HCT116 (cell line): ENCODE measurements around the gene TIMM21. TPM values are rescaled to one million over a fixed set of nuclear protein-coding genes. Genes with fewer than 3 reads are reported as not detected.
A peak's percentile ranks its signal among the peaks of the same experiment; 100 is the strongest.

Experiments used
- ATAC-seq: fragments of 200-7000 bp; cut with Tn5 transposase; 2 replicates; pipeline ENCODE4 v1.9.1; 2020; ENCODE audit warnings: mild to moderate bottlenecking, moderate library complexity
- BruUV-seq: library from RNA; stranded (reverse); fragments of 400-500 nt; replicated peaks from 2 replicates; lab custom pipeline; 2021; lab: Mats Ljungman, UMichigan
- CTCF ChIA-PET: fragments of 300-600 bp; sonication (Branson Sonifier 250); formaldehyde crosslinking; loops from one replicate; lab custom pipeline; 2021; ENCODE audit warnings: antibody characterized with exemption; lab: Charles Lee
- POLR2A ChIA-PET: fragments of 300-600, 350-600 bp; sonication (Branson Sonifier 250); formaldehyde crosslinking; loops from one replicate; lab custom pipeline; 2021; ENCODE audit warnings: antibody characterized with exemption; lab: Charles Lee
- RAD21 ChIA-PET, 2 experiments: fragments of 300-600 bp; sonication (Branson Sonifier 250); formaldehyde crosslinking; loops; one replicate each; lab custom pipeline; 2023; ENCODE audit warnings: low total read pairs in 2 of 2; ENCODE audit not compliant: uncharacterized antibody in 2 of 2, unreplicated experiment in 2 of 2, low non-redundant PET in 1 of 2; lab: Charles Lee
- DNase-seq: peaks from one replicate; pipeline ENCODE4 v3.0.0-alpha.2; 2010; ENCODE audit warnings: low read depth, low spot score
- H2AFZ ChIP-seq: fragments of 200-600 bp; shearing (Covaris generic), sonication (generic); 2 replicates; pipeline ENCODE4 v1.6.1; 2017; ENCODE audit warnings: low read depth, mixed run types, mixed read lengths, antibody characterized with exemption, low read length; ENCODE audit not compliant: poor library complexity, severe bottlenecking
- H3K27ac ChIP-seq: 2 replicates; pipeline ENCODE4 v1.5.1; 2012; ENCODE audit warnings: low read depth, low read length
- H3K27me3 ChIP-seq: fragments of 200-600 bp; sonication (generic); 2 replicates; pipeline ENCODE4 v1.6.1; 2016; ENCODE audit warnings: mixed run types, low read length, mixed read lengths; ENCODE audit not compliant: insufficient read depth
- H3K36me3 ChIP-seq, 2 experiments: fragments of 200-500 bp in 1 of 2; fragments of 200-600 bp in 1 of 2; sonication (Bioruptor generic) in 1 of 2; sonication (generic) in 1 of 2; 2 replicates each; pipeline versions ENCODE4 v1.5.1 to v1.6.1; 2014 to 2016; ENCODE audit warnings: low read length in 2 of 2, inconsistent platforms in 1 of 2, mixed read lengths in 1 of 2, mixed run types in 1 of 2; ENCODE audit not compliant: insufficient read depth in 2 of 2, control insufficient read depth in 1 of 2
- H3K4me1 ChIP-seq, 2 experiments: fragments of 200-600 bp in 1 of 2; sonication (generic) in 1 of 2; 2 replicates each; pipeline versions ENCODE4 v1.5.1 to v1.6.1; 2012 to 2017; ENCODE audit warnings: low read length in 2 of 2, inconsistent platforms in 1 of 2, mild to moderate bottlenecking in 1 of 2, mixed read lengths in 1 of 2, mixed run types in 1 of 2, moderate library complexity in 1 of 2; ENCODE audit not compliant: insufficient read depth in 2 of 2, control insufficient read depth in 1 of 2
- H3K4me2 ChIP-seq: fragments of 200-600 bp; sonication (generic); 2 replicates; pipeline ENCODE4 v1.6.1; 2017; ENCODE audit warnings: mixed run types, low read length, mixed read lengths
- H3K4me3 ChIP-seq, 2 experiments: fragments of 200-600 bp in 1 of 2; sonication (generic) in 1 of 2; replicated peaks in 1 of 2; 2 replicates each; pipeline ENCODE4 v1.5.1; 2011 to 2016; ENCODE audit warnings: low read length in 2 of 2, control low read depth in 1 of 2, low read depth in 1 of 2, mild to moderate bottlenecking in 1 of 2, mixed read lengths in 1 of 2, mixed run types in 1 of 2
- H3K79me2 ChIP-seq: fragments of 200-600 bp; sonication (generic); 2 replicates; pipeline ENCODE4 v1.6.1; 2017; ENCODE audit warnings: mild to moderate bottlenecking, mixed run types, low read length, moderate library complexity, mixed read lengths; ENCODE audit not compliant: insufficient read depth
- H3K9ac ChIP-seq: fragments of 200-600 bp; sonication (generic); 2 replicates; pipeline ENCODE4 v1.6.1; 2016; ENCODE audit warnings: low read length, mixed read lengths
- H3K9me2 ChIP-seq: fragments of 200-600 bp; sonication (generic), shearing (Covaris generic); 2 replicates; pipeline ENCODE4 v1.6.1; 2017; ENCODE audit warnings: mixed run types, mild to moderate bottlenecking, moderate library complexity; ENCODE audit not compliant: insufficient read depth
- H3K9me3 ChIP-seq, 2 experiments: fragments of 200-500 bp in 1 of 2; fragments of 200-600 bp in 1 of 2; sonication (Bioruptor generic) in 1 of 2; sonication (generic) in 1 of 2; 2 replicates each; pipeline ENCODE4 v1.6.1; 2014 to 2017; ENCODE audit warnings: low read length in 2 of 2, mixed read lengths in 2 of 2, inconsistent platforms in 1 of 2, low read depth in 1 of 2, mild to moderate bottlenecking in 1 of 2, mixed run types in 1 of 2, moderate library complexity in 1 of 2; ENCODE audit not compliant: control insufficient read depth in 1 of 2, insufficient read depth in 1 of 2
- H4K20me1 ChIP-seq: fragments of 200-600 bp; sonication (generic), shearing (Covaris generic); 2 replicates; pipeline ENCODE4 v1.6.1; 2017; ENCODE audit warnings: mixed run types, mild to moderate bottlenecking, moderate library complexity; ENCODE audit not compliant: insufficient read depth
- CEBPB ChIP-seq: IDR thresholded peaks from 2 replicates; pipeline ENCODE4 v1.6.1; 2012; ENCODE audit warnings: low read depth
- ELF1 ChIP-seq: IDR thresholded peaks from 2 replicates; pipeline ENCODE4 v1.6.1; 2012; ENCODE audit warnings: low read depth, borderline replicate concordance
- POLR2A ChIP-seq: IDR thresholded peaks from 2 replicates; pipeline ENCODE4 v1.7.0; 2011; ENCODE audit warnings: borderline replicate concordance; ENCODE audit not compliant: insufficient read depth, insufficient read length; ENCODE audit errors: extremely low read depth
- RAD21 ChIP-seq: IDR thresholded peaks from 2 replicates; pipeline ENCODE4 v1.6.1; 2012; ENCODE audit warnings: low read depth, mild to moderate bottlenecking
- SIN3A ChIP-seq: IDR thresholded peaks from 2 replicates; pipeline ENCODE4 v1.6.1; 2012; ENCODE audit warnings: low read depth
- TCF7L2 ChIP-seq: IDR thresholded peaks from 2 replicates; pipeline ENCODE4 v1.7.0; 2011; ENCODE audit warnings: borderline replicate concordance, inconsistent platforms; ENCODE audit not compliant: insufficient read depth, insufficient read length; ENCODE audit errors: extremely low read depth
- ZNF274 ChIP-seq: fragments of 200-500 bp; sonication (Bioruptor generic); IDR thresholded peaks from 2 replicates; pipeline ENCODE4 v1.6.1; 2014; ENCODE audit warnings: mild to moderate bottlenecking, low read depth, low read length, inconsistent platforms
- intact Hi-C: fragments of 100-400 bp; cut with micrococcal nuclease; formaldehyde crosslinking; loops from 2 replicates; pipeline ENCODE4 v1.10.0; 2022
- total RNA-seq: library from RNA; stranded (reverse); gene quantifications from one replicate; pipeline ENCODE4 v1.2.1, GENCODE V29; 2021; ENCODE audit not compliant: unreplicated experiment
- TF ChIP-seq, protein P1 (sequence below), 3 experiments: fragments of 200-600 bp in 1 of 3; sonication (generic) in 1 of 3; IDR thresholded peaks in 2 of 3; conservative IDR thresholded peaks in 1 of 3; 2 replicates each; pipeline ENCODE4 v1.5.1; 2012 to 2017; ENCODE audit warnings: low read depth in 2 of 3, low read length in 2 of 3, antibody characterized with exemption in 1 of 3, borderline replicate concordance in 1 of 3, control low read depth in 1 of 3, mild to moderate bottlenecking in 1 of 3, mixed read lengths in 1 of 3, mixed run types in 1 of 3, moderate library complexity in 1 of 3; ENCODE audit not compliant: insufficient read depth in 1 of 3

The TIMM21 gene
- total RNA-seq, 1 experiment from 2014 or later: 33.3 TPM

DNA sequence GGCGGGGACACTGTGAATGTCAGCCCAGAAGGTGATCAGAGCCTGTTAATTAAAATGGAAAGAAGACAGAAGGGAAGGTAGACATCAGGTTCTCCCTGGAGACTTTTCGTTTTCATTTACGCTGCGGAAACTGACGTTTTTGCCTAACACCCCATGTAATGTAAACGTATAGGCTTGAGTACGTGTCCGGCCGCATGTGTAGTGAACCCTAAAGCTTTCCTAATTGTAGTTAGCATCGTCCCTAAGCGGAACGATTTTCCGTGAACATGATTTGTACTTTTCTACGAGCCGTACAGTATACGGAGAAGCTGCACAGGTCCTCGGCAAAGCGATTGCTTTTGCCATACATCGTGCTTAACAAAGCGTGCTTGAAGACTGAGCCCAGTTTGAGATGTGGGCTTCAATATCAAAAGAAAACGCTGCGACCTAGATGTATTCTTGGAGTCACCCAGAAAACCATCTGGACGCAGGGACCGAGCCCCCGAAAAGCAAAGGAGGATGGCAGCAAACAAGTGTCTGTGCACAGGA, 284 bp downstream of the TIMM21 start:
- Histone ChIP-seq H4K20me1 (peaks cover 5% of the 10 kb centered on the region; the same call in 1 of the 2 replicates), H3K9ac (peak overlapping the region; percentile 85), H3K79me2 (peaks cover 53% of the 10 kb centered on the region), H3K4me3 (peak overlapping the region; percentile 85 to 96), H3K27ac (peak overlapping the region; percentile 86; the same call in 1 of the 2 replicates), H3K9me3 (no peaks in the 10 kb centered on the region), H2AFZ (no peak overlapping the region)
- CTCF ChIA-PET: no interaction called here
- RAD21 ChIA-PET: no interaction called here
- POLR2A ChIA-PET: no interaction called here
- BruUV-seq: TSS peak; percentile 78
- intact Hi-C loops: loop anchor here (1.0 to 2.0 kb wide), 2 partner anchors 142 to 348 kb away; partner anchors contain the start of genes CNDP2 and CYB5A
- no peak for DNase-seq
- TF ChIP-seq TCF7L2 (no peak), ZNF274 (no peak), POLR2A (no peak), CEBPB (no peak), ELF1 (peak; percentile 10; the same call in 1 of the 2 replicates), RAD21 (no peak)
- TF ChIP-seq, all 23 proteins: peak for 1
- Histone ChIP-seq H3K9me2 (no peaks in the 10 kb centered on the region), H3K27me3 (peaks cover 3% of the 10 kb centered on the region; the same call in 1 of the 2 replicates), H3K4me1 (peaks cover 6 to 23% of the 10 kb centered on the region in 2 experiments; a peak in 3 of 4 replicates), H3K4me2 (peak overlapping the region; percentile 89), H3K36me3 (peaks cover 0 to 2% of the 10 kb centered on the region in 2 experiments; a peak in 2 of 4 replicates)
- ATAC-seq: no peak

DNA sequence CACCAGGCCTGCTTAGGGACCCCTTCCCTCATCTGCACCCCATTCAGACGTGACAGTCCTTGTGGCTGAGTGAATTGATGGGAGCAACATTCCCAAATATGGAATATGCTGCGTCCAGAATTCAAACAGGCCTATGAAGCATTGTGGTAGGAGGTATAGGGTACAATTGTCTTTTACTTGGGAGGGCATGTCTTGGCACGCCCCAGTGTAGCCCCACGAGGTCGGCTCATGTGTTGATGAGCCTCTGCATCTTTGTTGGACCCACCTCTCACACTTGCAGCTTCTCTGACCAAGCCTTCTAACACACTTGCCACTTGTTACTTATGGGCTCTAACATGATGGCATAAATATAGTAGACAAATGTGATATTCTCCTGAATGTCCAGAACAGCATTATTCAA, 1.6 kb downstream of the TIMM21 start:
- Histone ChIP-seq H3K79me2 (peaks cover 65% of the 10 kb centered on the region), H3K27ac (no peak overlapping the region), H2AFZ (no peak overlapping the region), H3K4me3 (peak overlapping the region; percentile 85 to 96), H3K27me3 (no peaks in the 10 kb centered on the region), H3K36me3 (peaks cover 0 to 6% of the 10 kb centered on the region in 2 experiments; a peak in 2 of 4 replicates), H3K4me2 (peak overlapping the region; percentile 89), H3K9me3 (no peaks in the 10 kb centered on the region), H4K20me1 (peaks cover 5% of the 10 kb centered on the region; the same call in 1 of the 2 replicates), H3K9me2 (no peaks in the 10 kb centered on the region), H3K4me1 (peaks cover 6 to 23% of the 10 kb centered on the region in 2 experiments; a peak in 3 of 4 replicates), H3K9ac (peak overlapping the region; percentile 85; the same call in 1 of the 2 replicates)
- ATAC-seq (no peak), DNase-seq (no peak)
- BruUV-seq: no TSS peak
- ChIA-PET POLR2A (no interaction called here), RAD21 (no interaction called here), CTCF (no interaction called here)
- TF ChIP-seq, protein P1, sequence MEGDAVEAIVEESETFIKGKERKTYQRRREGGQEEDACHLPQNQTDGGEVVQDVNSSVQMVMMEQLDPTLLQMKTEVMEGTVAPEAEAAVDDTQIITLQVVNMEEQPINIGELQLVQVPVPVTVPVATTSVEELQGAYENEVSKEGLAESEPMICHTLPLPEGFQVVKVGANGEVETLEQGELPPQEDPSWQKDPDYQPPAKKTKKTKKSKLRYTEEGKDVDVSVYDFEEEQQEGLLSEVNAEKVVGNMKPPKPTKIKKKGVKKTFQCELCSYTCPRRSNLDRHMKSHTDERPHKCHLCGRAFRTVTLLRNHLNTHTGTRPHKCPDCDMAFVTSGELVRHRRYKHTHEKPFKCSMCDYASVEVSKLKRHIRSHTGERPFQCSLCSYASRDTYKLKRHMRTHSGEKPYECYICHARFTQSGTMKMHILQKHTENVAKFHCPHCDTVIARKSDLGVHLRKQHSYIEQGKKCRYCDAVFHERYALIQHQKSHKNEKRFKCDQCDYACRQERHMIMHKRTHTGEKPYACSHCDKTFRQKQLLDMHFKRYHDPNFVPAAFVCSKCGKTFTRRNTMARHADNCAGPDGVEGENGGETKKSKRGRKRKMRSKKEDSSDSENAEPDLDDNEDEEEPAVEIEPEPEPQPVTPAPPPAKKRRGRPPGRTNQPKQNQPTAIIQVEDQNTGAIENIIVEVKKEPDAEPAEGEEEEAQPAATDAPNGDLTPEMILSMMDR (IDR thresholded peaks at IDR 0.05 in 2 of 3, conservative IDR thresholded peaks at IDR 0.05 in 1 of 3; ENCODE audit: borderline replicate concordance in 1 of 3, insufficient read depth in 1 of 3, low read depth in 2 of 3, low read length in 2 of 3): no peak
- TF ChIP-seq SIN3A: no peak
- intact Hi-C loops: loop anchor here (2.0 kb wide), 1 partner anchor 141 kb away; the partner anchor contains the start of gene CYB5A
